Measurements from ENCODE around the gene MOXD1.

Gene MOXD1

DNA sequence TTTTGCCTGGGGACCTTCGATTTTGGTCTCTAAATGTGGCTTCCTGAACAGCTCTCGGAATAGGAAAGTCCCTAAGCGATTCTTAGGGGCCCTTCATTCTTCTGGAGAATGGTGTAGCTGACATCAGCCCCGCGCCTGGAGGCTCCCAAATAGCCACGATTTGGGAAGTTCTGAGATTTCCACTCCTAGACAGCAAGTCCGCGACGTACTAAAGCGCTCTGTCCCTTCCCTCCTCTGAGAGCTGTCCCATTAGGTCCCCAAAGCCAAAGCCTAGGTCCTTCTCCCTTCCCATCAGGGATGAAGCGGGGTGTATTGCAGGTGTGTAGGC, 756 bp downstream of the MOXD1 start:
- Histone ChIP-seq H3K27me3 (ENCODE audit: control insufficient read depth in 1 of 2, insufficient read depth in 2 of 2, low read length in 2 of 2) (peaks cover 35 to 36% of the 10 kb centered on the region in 2 donors), H3K9me3 (ENCODE audit: control insufficient read depth in 1 of 2, low read length in 2 of 2) (no peaks in the 10 kb centered on the region)

DNA sequence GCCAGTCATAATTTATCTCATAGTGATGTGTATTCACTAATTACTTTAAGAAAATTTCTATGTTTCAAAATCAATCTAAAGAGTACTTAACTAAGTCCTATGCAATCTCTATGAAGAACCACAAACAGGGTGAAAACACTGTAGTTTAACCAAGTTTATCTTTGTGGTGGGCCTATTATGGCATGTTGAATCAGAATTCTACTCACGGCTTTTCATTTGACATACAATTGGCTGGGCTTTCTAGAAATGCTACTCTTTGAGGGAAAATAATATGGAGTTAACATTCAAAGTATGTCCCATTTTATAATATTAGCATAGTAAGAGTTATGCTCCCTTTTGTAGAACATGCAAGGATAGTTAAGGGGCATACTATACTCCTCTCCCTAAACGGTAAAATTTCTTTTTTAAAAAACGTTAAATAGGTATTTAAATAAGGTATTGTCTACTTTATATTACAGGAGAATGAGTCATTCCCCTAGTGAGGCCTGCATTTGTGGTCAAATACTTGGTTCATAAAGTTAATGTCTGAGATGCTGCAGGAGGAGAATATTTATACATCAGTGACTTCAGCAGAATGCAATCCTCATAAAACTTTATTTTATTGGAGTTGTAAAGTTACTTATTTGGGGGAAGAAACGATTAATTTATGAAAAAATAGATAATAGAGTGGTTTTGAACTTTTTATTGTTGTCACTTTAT, 1.8 kb downstream of the MOXD1 start:
- Histone ChIP-seq H3K27ac (ENCODE audit: low read depth, low read length) (no peak overlapping the region), H3K4me3 (ENCODE audit: low read depth in 1 of 2, low read length in 2 of 2) (no peak overlapping the region), H3K4me1 (ENCODE audit: control insufficient read depth in 1 of 2, insufficient read depth in 2 of 2, low read length in 2 of 2) (peaks cover 0 to 3% of the 10 kb centered on the region in 2 donors), H3K27me3 (ENCODE audit: control insufficient read depth in 1 of 2, insufficient read depth in 2 of 2, low read length in 2 of 2) (peaks cover 35 to 36% of the 10 kb centered on the region in 2 donors), H3K9ac (ENCODE audit: low read depth in 1 of 2, low read length in 2 of 2) (no peak overlapping the region), H3K36me3 (ENCODE audit: control insufficient read depth in 1 of 2, insufficient read depth in 2 of 2, low read length in 2 of 2) (no peaks in the 10 kb centered on the region), H3K9me3 (ENCODE audit: control insufficient read depth in 1 of 2, low read length in 2 of 2) (peaks cover 4 to 6% of the 10 kb centered on the region in 2 donors)

More for the DNA sequence above, 756 bp downstream of the MOXD1 start:
- Histone ChIP-seq H3K4me3 (ENCODE audit: low read depth in 1 of 2, low read length in 2 of 2) (peak overlapping the region; percentile 65 to 70), H3K4me1 (ENCODE audit: control insufficient read depth in 1 of 2, insufficient read depth in 2 of 2, low read length in 2 of 2) (peaks cover 0 to 3% of the 10 kb centered on the region in 2 donors), H3K36me3 (ENCODE audit: control insufficient read depth in 1 of 2, insufficient read depth in 2 of 2, low read length in 2 of 2) (no peaks in the 10 kb centered on the region), H3K9ac (ENCODE audit: low read depth in 1 of 2, low read length in 2 of 2) (no peak overlapping the region), H3K27ac (ENCODE audit: low read depth, low read length) (no peak overlapping the region)

- H3K27me3 ChIP-seq (ENCODE audit: control insufficient read depth in 1 of 2, insufficient read depth in 2 of 2, low read length in 2 of 2) = peaks cover 2 to 6% of the 10 kb centered on the region in 2 donors
These were observed 6.2 kb downstream of the MOXD1 start for GRCh38 chr6:132395015-132395597.

GRCh38 chr6:132392792-132393191, 8.5 kb downstream of the MOXD1 start:
- Histone ChIP-seq H3K4me3 (ENCODE audit: low read depth in 1 of 2, low read length in 2 of 2) (no peak overlapping the region), H3K36me3 (ENCODE audit: control insufficient read depth in 1 of 2, insufficient read depth in 2 of 2, low read length in 2 of 2) (no peaks in the 10 kb centered on the region), H3K27me3 (ENCODE audit: control insufficient read depth in 1 of 2, insufficient read depth in 2 of 2, low read length in 2 of 2) (peaks cover 0 to 3% of the 10 kb centered on the region in 2 donors), H3K4me1 (ENCODE audit: control insufficient read depth in 1 of 2, insufficient read depth in 2 of 2, low read length in 2 of 2) (no peaks in the 10 kb centered on the region), H3K9me3 (ENCODE audit: control insufficient read depth in 1 of 2, low read length in 2 of 2) (peaks cover 4 to 7% of the 10 kb centered on the region in 2 donors), H3K9ac (ENCODE audit: low read depth in 1 of 2, low read length in 2 of 2) (no peak overlapping the region), H3K27ac (ENCODE audit: low read depth, low read length) (no peak overlapping the region)

More at GRCh38 chr6:132395015-132395597, 6.2 kb downstream of the MOXD1 start:
- no peak overlapping the region for H3K9ac ChIP-seq (ENCODE audit: low read depth in 1 of 2, low read length in 2 of 2)
- H3K4me1 ChIP-seq (ENCODE audit: control insufficient read depth in 1 of 2, insufficient read depth in 2 of 2, low read length in 2 of 2) = no peaks in the 10 kb centered on the region
- no peaks in the 10 kb centered on the region for H3K36me3 ChIP-seq (ENCODE audit: control insufficient read depth in 1 of 2, insufficient read depth in 2 of 2, low read length in 2 of 2)
- no peak overlapping the region for H3K4me3 ChIP-seq (ENCODE audit: low read depth in 1 of 2, low read length in 2 of 2)
- no peak overlapping the region for H3K27ac ChIP-seq (ENCODE audit: low read depth, low read length)
- peaks cover 4 to 7% of the 10 kb centered on the region in 2 donors for H3K9me3 ChIP-seq (ENCODE audit: control insufficient read depth in 1 of 2, low read length in 2 of 2)

DNA sequence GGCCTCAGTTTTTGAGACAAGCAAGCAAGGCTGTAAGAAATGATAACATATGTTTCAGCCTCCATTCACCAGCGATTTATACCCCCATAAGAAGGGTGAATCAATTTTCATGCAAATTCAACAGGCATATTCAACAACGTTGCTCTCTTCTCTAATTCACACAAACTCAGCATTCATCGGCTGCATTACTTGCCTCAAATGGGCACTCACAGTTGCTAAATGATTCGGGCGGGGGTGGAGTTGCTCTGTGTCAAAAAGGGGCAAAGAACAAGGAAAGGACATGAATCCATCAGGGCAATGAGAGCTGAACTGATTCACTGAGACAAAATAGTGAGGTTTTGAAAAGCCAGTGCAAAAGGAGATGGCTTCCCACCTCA, 9.0 kb downstream of the MOXD1 start:
- Histone ChIP-seq H3K4me1 (ENCODE audit: control insufficient read depth in 1 of 2, insufficient read depth in 2 of 2, low read length in 2 of 2) (no peaks in the 10 kb centered on the region), H3K27ac (ENCODE audit: low read depth, low read length) (no peak overlapping the region), H3K9ac (ENCODE audit: low read depth in 1 of 2, low read length in 2 of 2) (no peak overlapping the region), H3K27me3 (ENCODE audit: control insufficient read depth in 1 of 2, insufficient read depth in 2 of 2, low read length in 2 of 2) (peaks cover 0 to 3% of the 10 kb centered on the region in 2 donors), H3K36me3 (ENCODE audit: control insufficient read depth in 1 of 2, insufficient read depth in 2 of 2, low read length in 2 of 2) (no peaks in the 10 kb centered on the region), H3K9me3 (ENCODE audit: control insufficient read depth in 1 of 2, low read length in 2 of 2) (peaks cover 4 to 7% of the 10 kb centered on the region in 2 donors), H3K4me3 (ENCODE audit: low read depth in 1 of 2, low read length in 2 of 2) (no peak overlapping the region)

DNA sequence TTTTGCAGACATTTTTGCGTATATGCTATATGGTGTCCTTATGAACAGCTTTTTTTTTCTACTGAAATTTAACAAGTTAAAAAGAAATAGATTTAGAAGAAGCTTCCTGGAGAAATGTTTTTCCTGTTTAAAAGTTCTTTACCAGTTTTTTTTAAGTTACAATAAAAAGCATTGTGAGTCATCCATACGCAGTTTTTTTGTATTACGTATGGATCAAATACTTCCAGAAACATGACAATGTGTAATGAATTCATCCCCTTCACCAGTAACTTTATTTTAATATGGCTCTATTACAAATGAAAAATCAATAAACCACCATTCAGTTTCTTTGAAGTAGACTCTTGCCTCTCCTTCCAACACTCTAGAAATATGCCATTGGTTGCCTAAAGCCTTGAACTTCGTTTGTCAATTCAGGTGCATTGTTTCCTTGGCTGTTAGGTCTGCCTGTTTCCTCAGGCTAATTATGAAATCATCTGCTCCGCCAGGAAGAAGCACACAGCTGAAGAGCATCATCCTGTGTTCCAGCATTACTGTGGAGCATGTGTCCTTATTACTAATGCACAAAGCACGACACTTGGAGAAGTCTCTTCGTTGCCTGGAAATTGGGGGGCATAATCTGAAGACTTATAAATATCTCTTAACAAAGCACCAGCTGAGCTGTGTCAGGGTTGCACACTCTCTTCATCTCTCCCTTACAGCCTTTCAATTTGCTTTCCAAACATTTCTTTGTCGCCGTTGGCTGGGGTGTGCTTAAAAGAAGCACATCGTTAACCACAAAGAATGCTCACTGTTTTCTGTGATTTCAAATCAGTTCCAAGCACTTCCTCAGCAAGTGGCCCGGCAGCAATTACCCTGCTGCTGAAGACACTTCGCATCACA, 9.6 kb downstream of the MOXD1 start:
- no peaks in the 10 kb centered on the region for H3K36me3 ChIP-seq (ENCODE audit: control insufficient read depth in 1 of 2, insufficient read depth in 2 of 2, low read length in 2 of 2)
- H3K27me3 ChIP-seq (ENCODE audit: control insufficient read depth in 1 of 2, insufficient read depth in 2 of 2, low read length in 2 of 2) = peaks cover 0 to 3% of the 10 kb centered on the region in 2 donors
- peaks cover 4 to 7% of the 10 kb centered on the region in 2 donors for H3K9me3 ChIP-seq (ENCODE audit: control insufficient read depth in 1 of 2, low read length in 2 of 2)
- H3K4me1 ChIP-seq (ENCODE audit: control insufficient read depth in 1 of 2, insufficient read depth in 2 of 2, low read length in 2 of 2) = no peaks in the 10 kb centered on the region
- H3K4me3 ChIP-seq (ENCODE audit: low read depth in 1 of 2, low read length in 2 of 2) = no peak overlapping the region
- no peak overlapping the region for H3K9ac ChIP-seq (ENCODE audit: low read depth in 1 of 2, low read length in 2 of 2)
- H3K27ac ChIP-seq (ENCODE audit: low read depth, low read length) = no peak overlapping the region

DNA sequence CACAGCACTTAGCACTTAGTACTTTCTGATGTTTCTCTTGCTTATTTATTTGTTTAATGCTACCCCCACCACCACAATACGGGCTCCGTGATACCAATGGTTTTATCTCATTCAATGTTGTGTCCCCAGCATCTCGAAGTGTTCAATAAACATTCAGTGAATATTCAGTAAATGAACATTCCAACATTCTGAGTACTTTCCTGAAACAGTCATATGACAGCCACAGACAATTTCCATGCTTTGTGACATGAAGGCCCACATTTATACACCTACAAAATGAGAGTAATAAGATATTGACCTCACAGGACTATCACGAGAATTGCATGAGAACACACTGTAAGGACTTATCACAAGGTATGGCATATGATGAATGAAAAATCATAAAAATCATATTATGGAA, 10.8 kb downstream of the MOXD1 start:
- Histone ChIP-seq H3K27ac (ENCODE audit: low read depth, low read length) (no peak overlapping the region), H3K4me1 (ENCODE audit: control insufficient read depth in 1 of 2, insufficient read depth in 2 of 2, low read length in 2 of 2) (no peaks in the 10 kb centered on the region), H3K27me3 (ENCODE audit: control insufficient read depth in 1 of 2, insufficient read depth in 2 of 2, low read length in 2 of 2) (peaks cover 0 to 3% of the 10 kb centered on the region in 2 donors), H3K9me3 (ENCODE audit: control insufficient read depth in 1 of 2, low read length in 2 of 2) (peaks cover 4 to 7% of the 10 kb centered on the region in 2 donors), H3K36me3 (ENCODE audit: control insufficient read depth in 1 of 2, insufficient read depth in 2 of 2, low read length in 2 of 2) (no peaks in the 10 kb centered on the region), H3K9ac (ENCODE audit: low read depth in 1 of 2, low read length in 2 of 2) (no peak overlapping the region), H3K4me3 (ENCODE audit: low read depth in 1 of 2, low read length in 2 of 2) (no peak overlapping the region)

- Histone ChIP-seq H3K9ac (ENCODE audit: low read depth in 1 of 2, low read length in 2 of 2) (no peak overlapping the region), H3K36me3 (ENCODE audit: control insufficient read depth in 1 of 2, insufficient read depth in 2 of 2, low read length in 2 of 2) (no peaks in the 10 kb centered on the region), H3K4me3 (ENCODE audit: low read depth in 1 of 2, low read length in 2 of 2) (no peak overlapping the region), H3K9me3 (ENCODE audit: control insufficient read depth in 1 of 2, low read length in 2 of 2) (peaks cover 3 to 6% of the 10 kb centered on the region in 2 donors), H3K4me1 (ENCODE audit: control insufficient read depth in 1 of 2, insufficient read depth in 2 of 2, low read length in 2 of 2) (no peaks in the 10 kb centered on the region), H3K27ac (ENCODE audit: low read depth, low read length) (no peak overlapping the region), H3K27me3 (ENCODE audit: control insufficient read depth in 1 of 2, insufficient read depth in 2 of 2, low read length in 2 of 2) (peaks cover 0 to 3% of the 10 kb centered on the region in 2 donors)
These were observed 11.3 kb downstream of the MOXD1 start for GRCh38 chr6:132390017-132390416.

- Histone ChIP-seq H3K27me3 (ENCODE audit: control insufficient read depth in 1 of 2, insufficient read depth in 2 of 2, low read length in 2 of 2) (peaks cover 0 to 3% of the 10 kb centered on the region in 2 donors), H3K9me3 (ENCODE audit: control insufficient read depth in 1 of 2, low read length in 2 of 2) (no peaks in the 10 kb centered on the region), H3K4me1 (ENCODE audit: control insufficient read depth in 1 of 2, insufficient read depth in 2 of 2, low read length in 2 of 2) (no peaks in the 10 kb centered on the region), H3K27ac (ENCODE audit: low read depth, low read length) (no peak overlapping the region), H3K36me3 (ENCODE audit: control insufficient read depth in 1 of 2, insufficient read depth in 2 of 2, low read length in 2 of 2) (no peaks in the 10 kb centered on the region), H3K9ac (ENCODE audit: low read depth in 1 of 2, low read length in 2 of 2) (no peak overlapping the region), H3K4me3 (ENCODE audit: low read depth in 1 of 2, low read length in 2 of 2) (no peak overlapping the region)
These were observed 13.0 kb downstream of the MOXD1 start for GRCh38 chr6:132388291-132388690.

GRCh38 chr6:132382630-132383175, 18.6 kb downstream of the MOXD1 start:
- H3K9ac ChIP-seq (ENCODE audit: low read depth in 1 of 2, low read length in 2 of 2) = no peak overlapping the region
- no peaks in the 10 kb centered on the region for H3K27me3 ChIP-seq (ENCODE audit: control insufficient read depth in 1 of 2, insufficient read depth in 2 of 2, low read length in 2 of 2)
- H3K9me3 ChIP-seq (ENCODE audit: control insufficient read depth in 1 of 2, low read length in 2 of 2) = no peaks in the 10 kb centered on the region
- H3K36me3 ChIP-seq (ENCODE audit: control insufficient read depth in 1 of 2, insufficient read depth in 2 of 2, low read length in 2 of 2) = no peaks in the 10 kb centered on the region
- peaks cover 0 to 4% of the 10 kb centered on the region in 2 donors for H3K4me1 ChIP-seq (ENCODE audit: control insufficient read depth in 1 of 2, insufficient read depth in 2 of 2, low read length in 2 of 2)
- no peak overlapping the region for H3K27ac ChIP-seq (ENCODE audit: low read depth, low read length)
- H3K4me3 ChIP-seq (ENCODE audit: low read depth in 1 of 2, low read length in 2 of 2) = no peak overlapping the region

Data from duodenal mucosa (tissue), 2 donors.